Kidney epithelial cell (primary cell): ENCODE measurements around the gene DCAF17. TPM values are rescaled to one million over a fixed set of nuclear protein-coding genes. Genes with fewer than 3 reads are reported as not detected.
A peak's percentile ranks its signal among the peaks of the same experiment; 100 is the strongest.

Experiments
- DNase-seq: peaks from one replicate; pipeline ENCODE4 v3.0.0-alpha.2; 2010; ENCODE audit warnings: low read depth
- H3K27me3 ChIP-seq: 2 replicates; pipeline ENCODE4 v1.6.0; 2011; ENCODE audit warnings: low read length; ENCODE audit not compliant: control insufficient read depth, insufficient read depth
- H3K36me3 ChIP-seq: 2 replicates; pipeline ENCODE4 v1.5.1; 2011; ENCODE audit warnings: low read length; ENCODE audit not compliant: control insufficient read depth, insufficient read depth
- H3K4me3 ChIP-seq: 2 replicates; pipeline ENCODE4 v1.5.1; 2011; ENCODE audit warnings: low read depth, mild to moderate bottlenecking, control low read depth, low read length
- CTCF ChIP-seq: IDR thresholded peaks from 2 replicates; pipeline ENCODE4 v1.5.1; 2011; ENCODE audit warnings: mild to moderate bottlenecking, moderate library complexity, low read length, control low read depth, inconsistent platforms; ENCODE audit not compliant: insufficient read depth, poor library complexity, severe bottlenecking
- total RNA-seq: library from RNA; depleted of rRNA; stranded (reverse); fragments of >200 nt; gene quantifications from 2 replicates; pipeline ENCODE4 v1.2.3, GENCODE V29; 2015

The DCAF17 gene
- total RNA-seq, 1 donor from 2014 or later = 18.5 TPM

GRCh38 chr2:171485116-171485515 lies 51.1 kb downstream of the DCAF17 start:
- Histone ChIP-seq H3K27me3 (no peaks in the 10 kb centered on the region), H3K4me3 (no peak overlapping the region), H3K36me3 (no peaks in the 10 kb centered on the region)
- TF ChIP-seq CTCF = no peak
- no peak for DNase-seq

- DNase-seq = no peak
- TF ChIP-seq CTCF = no peak
- Histone ChIP-seq H3K4me3 (no peak overlapping the region), H3K27me3 (no peaks in the 10 kb centered on the region), H3K36me3 (no peaks in the 10 kb centered on the region)
Observed at GRCh38 chr2:171487201-171487600, 53.2 kb downstream of the DCAF17 start.

- no peak overlapping the region for H3K4me3 ChIP-seq
- H3K36me3 ChIP-seq = no peaks in the 10 kb centered on the region
- TF ChIP-seq CTCF = no peak
- no peaks in the 10 kb centered on the region for H3K27me3 ChIP-seq
- no peak for DNase-seq
Observed at GRCh38 chr2:171487803-171488259, 53.8 kb downstream of the DCAF17 start.

- Histone ChIP-seq H3K27me3 (no peaks in the 10 kb centered on the region), H3K4me3 (no peak overlapping the region), H3K36me3 (no peaks in the 10 kb centered on the region)
- no peak for TF ChIP-seq CTCF
- DNase-seq = no peak
Observed at GRCh38 chr2:171490577-171490976, 56.6 kb downstream of the DCAF17 start.

GRCh38 chr2:171491292-171491691 lies 57.3 kb downstream of the DCAF17 start:
- Histone ChIP-seq H3K4me3 (no peak overlapping the region), H3K36me3 (no peaks in the 10 kb centered on the region)

More at GRCh38 chr2:171491292-171491691, 57.3 kb downstream of the DCAF17 start:
- peak; percentile 2 for TF ChIP-seq CTCF
- DNase-seq = no peak
- H3K27me3 ChIP-seq = no peaks in the 10 kb centered on the region
